Keratinocyte (primary cell): ENCODE data around the gene MIDN.

Source experiments
- EZH2 ChIP-seq: IDR thresholded peaks from one replicate; pipeline ENCODE4 v1.6.1; 2012; ENCODE audit warnings: inconsistent platforms, mild to moderate bottlenecking, low read length, moderate library complexity
- TF ChIP-seq, protein P1 (sequence below), 3 experiments: IDR thresholded peaks in 1 of 3; conservative IDR thresholded peaks in 1 of 3; optimal IDR thresholded peaks in 1 of 3; 2 replicates in 2 of 3; 3 replicates in 1 of 3; pipeline versions ENCODE3 to v1.5.1; 2011; ENCODE audit warnings: low read length in 3 of 3, mild to moderate bottlenecking in 3 of 3, moderate library complexity in 2 of 3, control low read depth in 1 of 3, inconsistent platforms in 1 of 3; ENCODE audit not compliant: insufficient read depth in 2 of 3; ENCODE audit errors: extremely low read depth in 1 of 3

DNA sequence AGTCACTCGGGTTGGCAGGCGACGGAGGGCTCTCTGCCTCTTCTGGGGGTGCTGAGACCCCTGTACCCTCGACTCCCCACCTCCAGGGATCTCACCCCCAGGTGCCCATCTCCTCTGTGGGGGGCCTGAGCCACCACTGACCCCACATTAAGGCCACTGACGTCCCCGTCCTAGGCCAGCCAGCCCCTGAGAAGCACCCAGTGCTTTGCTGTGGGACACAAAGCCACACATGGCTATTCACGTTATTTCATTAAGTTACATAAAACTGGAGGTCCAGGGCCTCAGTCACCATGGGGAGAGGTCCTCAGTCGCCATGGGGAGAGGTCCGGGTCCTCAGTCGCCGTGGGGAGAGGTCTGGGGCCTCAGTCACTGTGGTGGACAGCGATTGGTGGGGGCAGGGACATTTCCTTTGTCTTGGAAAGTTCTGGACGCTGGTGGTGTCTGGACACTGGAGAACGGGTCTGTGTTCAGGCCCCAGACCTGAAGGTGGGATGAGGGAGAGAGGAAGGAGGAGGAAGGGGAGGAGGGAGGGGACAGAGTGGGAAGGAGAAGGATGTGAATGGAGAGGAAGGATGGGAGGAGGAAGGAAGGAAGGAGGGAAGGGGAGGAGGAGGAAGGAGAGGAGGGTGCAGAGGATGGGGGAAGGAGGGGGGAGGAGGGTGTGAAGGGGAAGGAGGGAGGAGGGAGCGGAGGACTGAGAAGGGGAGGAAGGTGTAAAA is 33.3 kb downstream of the MIDN start:
- TF ChIP-seq, protein P1, sequence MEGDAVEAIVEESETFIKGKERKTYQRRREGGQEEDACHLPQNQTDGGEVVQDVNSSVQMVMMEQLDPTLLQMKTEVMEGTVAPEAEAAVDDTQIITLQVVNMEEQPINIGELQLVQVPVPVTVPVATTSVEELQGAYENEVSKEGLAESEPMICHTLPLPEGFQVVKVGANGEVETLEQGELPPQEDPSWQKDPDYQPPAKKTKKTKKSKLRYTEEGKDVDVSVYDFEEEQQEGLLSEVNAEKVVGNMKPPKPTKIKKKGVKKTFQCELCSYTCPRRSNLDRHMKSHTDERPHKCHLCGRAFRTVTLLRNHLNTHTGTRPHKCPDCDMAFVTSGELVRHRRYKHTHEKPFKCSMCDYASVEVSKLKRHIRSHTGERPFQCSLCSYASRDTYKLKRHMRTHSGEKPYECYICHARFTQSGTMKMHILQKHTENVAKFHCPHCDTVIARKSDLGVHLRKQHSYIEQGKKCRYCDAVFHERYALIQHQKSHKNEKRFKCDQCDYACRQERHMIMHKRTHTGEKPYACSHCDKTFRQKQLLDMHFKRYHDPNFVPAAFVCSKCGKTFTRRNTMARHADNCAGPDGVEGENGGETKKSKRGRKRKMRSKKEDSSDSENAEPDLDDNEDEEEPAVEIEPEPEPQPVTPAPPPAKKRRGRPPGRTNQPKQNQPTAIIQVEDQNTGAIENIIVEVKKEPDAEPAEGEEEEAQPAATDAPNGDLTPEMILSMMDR (optimal IDR thresholded peaks at IDR 0.05 in 1 of 3, IDR thresholded peaks at IDR 0.05 in 1 of 3, conservative IDR thresholded peaks at IDR 0.05 in 1 of 3; ENCODE audit: extremely low read depth in 1 of 3, insufficient read depth in 2 of 3, low read length in 3 of 3) = no peak
- TF ChIP-seq EZH2 = no peak
